Ovary (tissue), 3 donors: Measurements from ENCODE around the gene IQGAP2.

ENCODE experiments used
- EP300 ChIP-seq: sonication (generic); formaldehyde crosslinking; IDR thresholded peaks from one replicate; pipeline ENCODE4 v1.6.1; 2017; ENCODE audit warnings: antibody characterized with exemption
- POLR2A ChIP-seq: fragments of 450-650 bp; IDR thresholded peaks from one replicate; pipeline ENCODE4 v1.6.1; 2017; ENCODE audit warnings: antibody characterized with exemption, mild to moderate bottlenecking, moderate library complexity
- TF ChIP-seq, protein P1 (sequence below), 3 donors: fragments of 450-650 bp in 2 of 3; fragments of 200-600 bp in 1 of 3; IDR thresholded peaks; one replicate each; pipeline versions ENCODE4 v1.5.1 to v1.8.0; 2016 to 2022; ENCODE audit warnings: antibody characterized with exemption in 3 of 3, mild to moderate bottlenecking in 1 of 3
- donor health status: DM: no; HTN: no; CAD: no.

DNA sequence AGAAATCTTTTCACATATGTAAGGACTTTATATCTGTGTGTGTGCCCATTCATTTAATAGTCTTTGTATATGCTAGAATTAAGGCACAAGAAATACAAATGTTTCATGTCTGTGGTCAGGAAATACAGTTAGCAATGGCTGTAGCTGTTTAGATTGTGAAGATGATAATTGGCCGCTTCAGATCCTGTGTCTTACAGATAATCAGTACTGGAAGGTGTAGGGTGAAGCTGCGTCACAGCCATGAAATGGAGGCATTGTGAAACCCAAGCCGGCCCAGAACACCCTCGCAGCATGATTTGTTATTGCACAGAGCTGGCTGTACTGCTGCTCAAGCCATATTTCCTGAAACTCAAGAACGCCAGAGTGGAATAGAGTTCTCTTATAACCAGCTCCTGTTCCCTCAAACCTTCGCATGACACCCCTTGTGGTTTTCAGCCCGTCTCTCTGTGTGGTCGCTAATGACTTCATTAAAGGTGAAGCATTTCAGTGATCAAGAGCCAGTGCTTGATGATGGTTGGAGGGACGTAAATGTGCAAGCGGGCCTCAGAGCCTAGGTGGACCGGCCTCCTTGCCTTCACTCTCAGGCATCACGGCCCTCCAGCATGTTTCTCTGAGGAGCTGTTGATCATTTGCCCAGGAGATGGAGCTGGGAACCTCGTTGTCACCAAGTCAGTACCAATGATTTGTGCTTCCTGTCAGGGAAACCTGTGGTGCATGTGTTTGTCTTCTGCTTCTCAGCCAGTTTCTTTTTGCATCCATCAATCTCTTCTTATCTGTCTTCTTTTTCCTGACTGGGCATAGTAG lies 140.0 kb downstream of the IQGAP2 start:
- TF ChIP-seq, protein P1, sequence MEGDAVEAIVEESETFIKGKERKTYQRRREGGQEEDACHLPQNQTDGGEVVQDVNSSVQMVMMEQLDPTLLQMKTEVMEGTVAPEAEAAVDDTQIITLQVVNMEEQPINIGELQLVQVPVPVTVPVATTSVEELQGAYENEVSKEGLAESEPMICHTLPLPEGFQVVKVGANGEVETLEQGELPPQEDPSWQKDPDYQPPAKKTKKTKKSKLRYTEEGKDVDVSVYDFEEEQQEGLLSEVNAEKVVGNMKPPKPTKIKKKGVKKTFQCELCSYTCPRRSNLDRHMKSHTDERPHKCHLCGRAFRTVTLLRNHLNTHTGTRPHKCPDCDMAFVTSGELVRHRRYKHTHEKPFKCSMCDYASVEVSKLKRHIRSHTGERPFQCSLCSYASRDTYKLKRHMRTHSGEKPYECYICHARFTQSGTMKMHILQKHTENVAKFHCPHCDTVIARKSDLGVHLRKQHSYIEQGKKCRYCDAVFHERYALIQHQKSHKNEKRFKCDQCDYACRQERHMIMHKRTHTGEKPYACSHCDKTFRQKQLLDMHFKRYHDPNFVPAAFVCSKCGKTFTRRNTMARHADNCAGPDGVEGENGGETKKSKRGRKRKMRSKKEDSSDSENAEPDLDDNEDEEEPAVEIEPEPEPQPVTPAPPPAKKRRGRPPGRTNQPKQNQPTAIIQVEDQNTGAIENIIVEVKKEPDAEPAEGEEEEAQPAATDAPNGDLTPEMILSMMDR (IDR thresholded peaks at IDR 0.05): no peak
- TF ChIP-seq POLR2A (no peak), EP300 (no peak)
